ENCODE data around the gene ACY1. TPM values are rescaled to one million over a fixed set of nuclear protein-coding genes. Genes with fewer than 3 reads are reported as not detected.
A peak's percentile ranks its signal among the peaks of the same experiment; 100 is the strongest.

ACY1 gene
- total and polyA plus RNA-seq, 2 of the 13 experiments (the other 11 are each of a cell fraction or from before 2014, with no cell fraction given), result 113 to 162 TPM

DNA sequence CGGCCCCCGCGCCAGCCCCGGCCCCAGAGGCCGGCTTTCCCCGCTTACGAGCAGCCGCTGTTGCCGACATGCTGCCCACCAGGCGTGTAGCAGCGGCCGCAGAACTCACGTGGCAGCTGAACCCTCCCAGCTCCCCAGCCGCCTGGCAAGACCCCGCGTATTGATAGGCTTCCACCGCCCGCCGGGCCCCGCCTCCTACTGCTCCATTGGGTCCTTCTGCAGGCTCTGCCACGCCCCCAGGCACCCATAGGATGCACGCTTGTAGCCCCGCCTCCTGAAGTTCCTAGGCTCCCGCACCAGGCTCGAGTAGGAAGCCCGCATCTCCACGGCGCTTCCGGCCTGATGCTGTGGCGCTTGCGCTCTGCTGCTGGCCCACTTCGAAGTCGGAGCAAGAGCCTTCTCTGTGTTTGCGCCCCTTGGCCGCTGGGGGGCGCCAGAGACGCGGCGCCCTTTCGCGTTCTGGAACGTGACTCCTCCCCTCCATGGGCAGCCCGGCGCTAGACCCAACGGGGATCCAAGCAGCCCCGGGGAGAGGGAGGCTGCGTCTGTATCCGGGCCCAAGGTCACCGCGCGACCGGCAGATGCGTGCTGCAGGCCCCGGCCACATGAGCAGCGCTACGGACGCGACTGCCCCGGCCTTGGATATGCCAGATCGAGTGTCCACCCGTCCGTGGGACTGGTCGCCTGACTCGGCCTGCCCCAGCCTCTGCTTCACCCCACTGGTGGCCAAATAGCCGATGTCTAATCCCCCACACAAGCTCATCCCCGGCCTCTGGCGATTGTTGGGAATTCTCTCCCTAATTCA is 41.3 kb upstream of the ACY1 start, which contains the start of the genes PARP3 and RRP9 (continued):
- TF ChIP-seq, protein P1, sequence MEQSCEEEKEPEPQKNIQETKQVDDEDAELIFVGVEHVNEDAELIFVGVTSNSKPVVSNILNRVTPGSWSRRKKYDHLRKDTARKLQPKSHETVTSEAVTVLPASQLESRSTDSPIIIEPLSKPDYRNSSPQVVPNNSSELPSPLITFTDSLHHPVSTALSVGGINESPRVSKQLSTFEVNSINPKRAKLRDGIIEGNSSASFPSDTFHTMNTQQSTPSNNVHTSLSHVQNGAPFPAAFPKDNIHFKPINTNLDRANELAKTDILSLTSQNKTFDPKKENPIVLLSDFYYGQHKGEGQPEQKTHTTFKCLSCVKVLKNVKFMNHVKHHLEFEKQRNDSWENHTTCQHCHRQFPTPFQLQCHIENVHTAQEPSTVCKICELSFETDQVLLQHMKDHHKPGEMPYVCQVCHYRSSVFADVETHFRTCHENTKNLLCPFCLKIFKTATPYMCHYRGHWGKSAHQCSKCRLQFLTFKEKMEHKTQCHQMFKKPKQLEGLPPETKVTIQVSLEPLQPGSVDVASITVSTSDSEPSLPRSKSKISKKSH (CRISPR knock-in tag; IDR thresholded peaks at IDR 0.05; ENCODE audit: borderline replicate concordance), result no peak; the same call in 1 of the 2 replicates
- TF ChIP-seq, protein P2, sequence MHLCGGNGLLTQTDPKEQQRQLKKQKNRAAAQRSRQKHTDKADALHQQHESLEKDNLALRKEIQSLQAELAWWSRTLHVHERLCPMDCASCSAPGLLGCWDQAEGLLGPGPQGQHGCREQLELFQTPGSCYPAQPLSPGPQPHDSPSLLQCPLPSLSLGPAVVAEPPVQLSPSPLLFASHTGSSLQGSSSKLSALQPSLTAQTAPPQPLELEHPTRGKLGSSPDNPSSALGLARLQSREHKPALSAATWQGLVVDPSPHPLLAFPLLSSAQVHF (CRISPR knock-in tag; IDR thresholded peaks at IDR 0.05), result no peak
- TF ChIP-seq, protein P3, sequence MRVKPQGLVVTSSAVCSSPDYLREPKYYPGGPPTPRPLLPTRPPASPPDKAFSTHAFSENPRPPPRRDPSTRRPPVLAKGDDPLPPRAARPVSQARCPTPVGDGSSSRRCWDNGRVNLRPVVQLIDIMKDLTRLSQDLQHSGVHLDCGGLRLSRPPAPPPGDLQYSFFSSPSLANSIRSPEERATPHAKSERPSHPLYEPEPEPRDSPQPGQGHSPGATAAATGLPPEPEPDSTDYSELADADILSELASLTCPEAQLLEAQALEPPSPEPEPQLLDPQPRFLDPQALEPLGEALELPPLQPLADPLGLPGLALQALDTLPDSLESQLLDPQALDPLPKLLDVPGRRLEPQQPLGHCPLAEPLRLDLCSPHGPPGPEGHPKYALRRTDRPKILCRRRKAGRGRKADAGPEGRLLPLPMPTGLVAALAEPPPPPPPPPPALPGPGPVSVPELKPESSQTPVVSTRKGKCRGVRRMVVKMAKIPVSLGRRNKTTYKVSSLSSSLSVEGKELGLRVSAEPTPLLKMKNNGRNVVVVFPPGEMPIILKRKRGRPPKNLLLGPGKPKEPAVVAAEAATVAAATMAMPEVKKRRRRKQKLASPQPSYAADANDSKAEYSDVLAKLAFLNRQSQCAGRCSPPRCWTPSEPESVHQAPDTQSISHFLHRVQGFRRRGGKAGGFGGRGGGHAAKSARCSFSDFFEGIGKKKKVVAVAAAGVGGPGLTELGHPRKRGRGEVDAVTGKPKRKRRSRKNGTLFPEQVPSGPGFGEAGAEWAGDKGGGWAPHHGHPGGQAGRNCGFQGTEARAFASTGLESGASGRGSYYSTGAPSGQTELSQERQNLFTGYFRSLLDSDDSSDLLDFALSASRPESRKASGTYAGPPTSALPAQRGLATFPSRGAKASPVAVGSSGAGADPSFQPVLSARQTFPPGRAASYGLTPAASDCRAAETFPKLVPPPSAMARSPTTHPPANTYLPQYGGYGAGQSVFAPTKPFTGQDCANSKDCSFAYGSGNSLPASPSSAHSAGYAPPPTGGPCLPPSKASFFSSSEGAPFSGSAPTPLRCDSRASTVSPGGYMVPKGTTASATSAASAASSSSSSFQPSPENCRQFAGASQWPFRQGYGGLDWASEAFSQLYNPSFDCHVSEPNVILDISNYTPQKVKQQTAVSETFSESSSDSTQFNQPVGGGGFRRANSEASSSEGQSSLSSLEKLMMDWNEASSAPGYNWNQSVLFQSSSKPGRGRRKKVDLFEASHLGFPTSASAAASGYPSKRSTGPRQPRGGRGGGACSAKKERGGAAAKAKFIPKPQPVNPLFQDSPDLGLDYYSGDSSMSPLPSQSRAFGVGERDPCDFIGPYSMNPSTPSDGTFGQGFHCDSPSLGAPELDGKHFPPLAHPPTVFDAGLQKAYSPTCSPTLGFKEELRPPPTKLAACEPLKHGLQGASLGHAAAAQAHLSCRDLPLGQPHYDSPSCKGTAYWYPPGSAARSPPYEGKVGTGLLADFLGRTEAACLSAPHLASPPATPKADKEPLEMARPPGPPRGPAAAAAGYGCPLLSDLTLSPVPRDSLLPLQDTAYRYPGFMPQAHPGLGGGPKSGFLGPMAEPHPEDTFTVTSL (CRISPR knock-in tag; IDR thresholded peaks at IDR 0.05; ENCODE audit: borderline replicate concordance), result no peak
- TF ChIP-seq, protein P4, sequence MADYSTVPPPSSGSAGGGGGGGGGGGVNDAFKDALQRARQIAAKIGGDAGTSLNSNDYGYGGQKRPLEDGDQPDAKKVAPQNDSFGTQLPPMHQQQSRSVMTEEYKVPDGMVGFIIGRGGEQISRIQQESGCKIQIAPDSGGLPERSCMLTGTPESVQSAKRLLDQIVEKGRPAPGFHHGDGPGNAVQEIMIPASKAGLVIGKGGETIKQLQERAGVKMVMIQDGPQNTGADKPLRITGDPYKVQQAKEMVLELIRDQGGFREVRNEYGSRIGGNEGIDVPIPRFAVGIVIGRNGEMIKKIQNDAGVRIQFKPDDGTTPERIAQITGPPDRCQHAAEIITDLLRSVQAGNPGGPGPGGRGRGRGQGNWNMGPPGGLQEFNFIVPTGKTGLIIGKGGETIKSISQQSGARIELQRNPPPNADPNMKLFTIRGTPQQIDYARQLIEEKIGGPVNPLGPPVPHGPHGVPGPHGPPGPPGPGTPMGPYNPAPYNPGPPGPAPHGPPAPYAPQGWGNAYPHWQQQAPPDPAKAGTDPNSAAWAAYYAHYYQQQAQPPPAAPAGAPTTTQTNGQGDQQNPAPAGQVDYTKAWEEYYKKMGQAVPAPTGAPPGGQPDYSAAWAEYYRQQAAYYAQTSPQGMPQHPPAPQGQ (CRISPR knock-in tag; IDR thresholded peaks at IDR 0.05; ENCODE audit: borderline replicate concordance), result no peak; the same call in 1 of the 2 replicates
- peak; percentile 80; the same call in 1 of the 2 replicates for TF ChIP-seq ZNF724P (CRISPR knock-in tag; IDR thresholded peaks at IDR 0.05; ENCODE audit: borderline replicate concordance)
- TF ChIP-seq ZNF883 (CRISPR knock-in tag; IDR thresholded peaks at IDR 0.05; ENCODE audit: not compliant biosample characterization), result no peak
- TF ChIP-seq, protein P5, sequence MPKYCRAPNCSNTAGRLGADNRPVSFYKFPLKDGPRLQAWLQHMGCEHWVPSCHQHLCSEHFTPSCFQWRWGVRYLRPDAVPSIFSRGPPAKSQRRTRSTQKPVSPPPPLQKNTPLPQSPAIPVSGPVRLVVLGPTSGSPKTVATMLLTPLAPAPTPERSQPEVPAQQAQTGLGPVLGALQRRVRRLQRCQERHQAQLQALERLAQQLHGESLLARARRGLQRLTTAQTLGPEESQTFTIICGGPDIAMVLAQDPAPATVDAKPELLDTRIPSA (CRISPR knock-in tag; IDR thresholded peaks at IDR 0.05; ENCODE audit: borderline replicate concordance), result no peak
- TF ChIP-seq, protein P6, sequence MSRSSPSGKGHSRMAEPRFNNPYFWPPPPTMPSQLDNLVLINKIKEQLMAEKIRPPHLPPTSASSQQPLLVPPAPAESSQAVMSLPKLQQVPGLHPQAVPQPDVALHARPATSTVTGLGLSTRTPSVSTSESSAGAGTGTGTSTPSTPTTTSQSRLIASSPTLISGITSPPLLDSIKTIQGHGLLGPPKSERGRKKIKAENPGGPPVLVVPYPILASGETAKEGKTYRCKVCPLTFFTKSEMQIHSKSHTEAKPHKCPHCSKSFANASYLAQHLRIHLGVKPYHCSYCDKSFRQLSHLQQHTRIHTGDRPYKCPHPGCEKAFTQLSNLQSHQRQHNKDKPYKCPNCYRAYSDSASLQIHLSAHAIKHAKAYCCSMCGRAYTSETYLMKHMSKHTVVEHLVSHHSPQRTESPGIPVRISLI (CRISPR knock-in tag; IDR thresholded peaks at IDR 0.05; ENCODE audit: borderline replicate concordance), result no peak; the same call in 1 of the 2 replicates

All from HepG2 (cell line).